Measurements from ENCODE around the gene CFAP73.
A peak's percentile ranks its signal among the peaks of the same experiment; 100 is the strongest.
"Not testable (repeated sequence)": the region's sequence is repeated elsewhere in the genome, so short reads cannot be mapped to it uniquely, and the experiment has no call there.

The CFAP73 gene

GRCh38 chr12:113149361-113150150 is at the start of gene CFAP73:
TSS of gene CFAP73 (plus strand) at chr12:113149724. CDS start at chr12:113149858, 134 bp downstream.
- peak in 51 of 56 donors; percentile 13 to 85 (median 56) for DNase-seq

DNA sequence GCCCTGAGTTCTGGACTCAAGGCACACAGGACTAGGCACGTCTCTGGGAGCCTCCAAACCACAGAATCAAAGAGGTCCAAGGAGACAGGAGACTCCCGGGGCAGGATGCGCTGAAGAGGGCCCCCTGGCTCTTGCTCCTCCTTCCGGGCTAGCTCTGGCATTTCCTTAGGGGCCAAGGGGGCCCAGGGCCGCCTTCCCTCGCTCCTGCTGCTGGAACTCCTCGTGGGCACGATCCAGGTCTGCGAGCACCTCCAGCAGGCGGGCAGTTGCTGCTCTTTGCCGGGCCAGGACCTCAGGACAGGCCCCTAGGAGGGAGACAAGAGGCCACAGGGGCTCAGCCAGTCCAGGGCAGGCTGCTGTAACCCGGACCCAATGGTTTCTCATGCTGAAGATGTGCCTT is 49.8 kb upstream of the CFAP73 start:
- no peak for DNase-seq

GRCh38 chr12:113101751-113102150 is 47.8 kb upstream of the CFAP73 start:
- peak in 2 of 56 donors; percentile 21 to 42 for DNase-seq

GRCh38 chr12:113102811-113103210 is 46.7 kb upstream of the CFAP73 start:
- no peak for DNase-seq

DNA sequence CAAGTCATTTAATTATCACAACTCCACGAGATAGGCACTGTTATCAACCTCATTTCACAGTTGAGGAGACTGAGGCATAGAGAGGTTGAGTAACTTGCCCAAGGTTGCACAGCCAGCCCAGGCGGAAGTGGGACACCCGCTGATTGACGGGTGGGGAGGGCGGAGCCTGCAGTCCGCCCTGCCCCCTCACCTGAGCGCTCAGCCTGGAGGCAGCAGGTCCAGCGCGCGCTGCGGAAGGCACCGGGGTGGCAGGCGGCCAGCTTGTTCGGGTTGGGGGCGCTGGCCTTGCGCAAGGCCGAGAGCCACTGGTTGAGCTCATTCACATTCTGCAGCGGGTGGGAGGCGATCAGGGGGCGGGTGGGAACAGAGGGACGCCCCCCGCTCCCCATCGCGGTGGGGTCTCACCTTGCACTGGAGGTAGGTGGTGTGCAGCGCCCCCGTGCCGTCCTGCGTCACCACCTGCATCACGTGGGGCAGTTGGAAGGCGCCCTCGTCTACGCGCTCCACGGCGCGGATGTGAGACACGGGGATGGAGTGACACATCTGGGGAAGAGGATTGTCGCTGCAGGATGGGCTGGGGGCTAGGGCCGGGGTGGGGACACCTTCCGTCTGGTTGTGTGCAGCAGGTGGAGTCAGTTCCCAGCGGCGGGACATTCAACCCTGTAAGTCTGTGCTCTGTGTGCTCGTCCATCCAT is 45.6 kb upstream of the CFAP73 start:
- DNase-seq = peak in 34 of 56 donors; percentile 7 to 88 (median 50)

DNA sequence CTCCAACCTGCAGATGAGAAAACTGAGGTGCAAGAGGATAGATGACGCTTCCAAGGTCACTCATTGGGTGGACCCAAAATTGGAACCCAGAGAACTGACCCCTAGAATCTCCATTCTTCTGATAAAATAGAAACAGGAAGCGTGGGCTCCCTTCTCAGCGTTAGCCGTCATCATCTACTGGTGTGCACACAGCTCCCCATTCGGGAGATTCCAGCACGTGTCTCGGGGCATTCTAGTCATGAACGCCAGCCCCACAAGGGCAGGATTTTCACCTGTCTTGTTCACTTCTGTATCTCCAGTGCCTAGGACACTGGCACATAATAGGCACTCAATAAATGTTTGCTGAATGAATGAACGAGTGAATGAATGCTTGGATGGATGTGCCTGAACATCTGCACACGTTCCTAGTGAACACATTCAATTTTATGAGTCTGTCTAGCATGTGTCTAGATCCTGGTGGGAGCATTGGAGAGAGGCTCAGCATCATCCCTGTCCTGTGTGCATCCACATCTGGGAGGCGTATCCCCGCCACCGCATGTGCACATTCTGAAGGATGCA is 44.5 kb upstream of the CFAP73 start:
- DNase-seq = no peak

- DNase-seq = no peak
Observed at GRCh38 chr12:113105606-113106271, 43.8 kb upstream of the CFAP73 start.

GRCh38 chr12:113106361-113106760 is 43.2 kb upstream of the CFAP73 start:
- DNase-seq = no peak

DNA sequence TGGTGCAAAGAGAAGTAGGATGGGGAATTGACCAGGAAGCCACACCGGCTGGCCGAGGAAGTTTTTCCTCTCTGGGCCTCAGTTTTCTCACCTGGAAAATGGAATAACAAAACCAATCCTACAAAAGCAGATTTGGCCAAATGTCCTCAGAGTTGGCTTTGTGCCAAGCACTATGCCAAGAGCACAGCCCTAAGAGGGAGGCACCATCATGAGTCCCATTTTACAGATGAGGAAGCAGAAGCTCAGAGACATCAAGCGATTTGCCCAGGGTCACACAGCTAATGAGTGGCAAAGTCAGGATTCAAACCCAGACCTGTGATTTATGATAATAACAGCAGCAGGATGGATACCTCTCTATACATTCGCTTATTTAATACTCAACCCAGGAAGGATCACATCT is 41.2 kb upstream of the CFAP73 start:
- DNase-seq = no peak

DNA sequence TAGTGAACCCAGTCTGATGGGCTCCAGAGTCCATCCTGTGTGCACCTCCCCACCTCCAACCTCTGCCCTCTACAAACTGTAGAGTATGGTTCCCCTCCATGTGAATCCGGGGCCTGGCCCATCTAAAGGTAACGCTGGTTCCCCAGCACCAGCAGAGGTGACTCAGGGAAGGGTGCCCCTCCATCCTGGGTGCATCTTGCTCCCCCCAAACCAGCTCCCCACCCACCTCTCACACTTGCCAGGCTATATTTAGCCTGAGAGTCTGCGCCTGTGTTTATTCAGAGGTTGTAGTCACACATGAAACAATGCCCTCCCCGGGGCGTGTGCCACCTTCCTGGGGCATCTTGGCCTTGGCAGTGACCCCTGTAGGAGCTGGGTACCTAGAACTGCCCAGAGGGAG is 40.2 kb upstream of the CFAP73 start:
- DNase-seq = peak in 1 of 56 donors; percentile 13

DNA sequence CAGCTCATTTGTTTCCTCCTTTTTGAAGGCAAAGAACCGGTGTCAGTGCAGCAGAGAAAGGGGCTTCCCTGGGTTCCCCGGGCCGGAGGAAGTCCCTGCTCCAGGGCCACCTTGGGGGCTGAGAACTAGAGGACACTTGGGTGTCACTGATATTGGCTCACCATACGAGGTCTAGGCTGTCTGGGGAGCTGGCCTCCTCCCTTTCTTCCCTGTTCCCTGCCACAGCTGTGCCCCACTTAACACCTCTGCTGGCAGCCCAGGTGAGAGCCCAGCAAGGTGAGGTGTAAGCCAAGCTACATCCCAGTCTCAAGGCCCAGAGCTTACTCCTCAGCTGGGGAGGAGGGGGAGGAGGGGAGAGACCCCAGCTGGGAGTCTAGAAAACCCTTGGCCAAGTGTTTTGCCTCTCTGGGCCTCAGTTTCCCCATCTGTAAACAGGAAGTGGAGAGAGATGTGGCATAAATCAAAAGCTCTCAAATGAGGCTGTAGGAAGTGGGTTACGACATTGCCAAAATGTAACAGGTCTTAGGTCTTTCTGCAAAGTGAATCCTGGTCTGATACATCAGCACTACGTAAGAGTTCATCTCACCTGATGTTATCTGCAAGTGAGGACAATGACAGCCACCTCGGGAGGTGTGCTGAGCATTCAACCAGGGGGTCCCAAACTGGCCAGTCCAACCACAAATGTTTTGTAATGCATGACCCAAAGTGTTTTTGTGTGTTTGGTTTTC is 39.5 kb upstream of the CFAP73 start:
- no peak for DNase-seq

- DNase-seq = no peak
Observed at GRCh38 chr12:113111247-113111646, 38.3 kb upstream of the CFAP73 start.

- no peak for DNase-seq
Observed at GRCh38 chr12:113112043-113112899, 37.3 kb upstream of the CFAP73 start.

- no peak for DNase-seq
Observed at GRCh38 chr12:113113397-113113796, 36.1 kb upstream of the CFAP73 start.

DNA sequence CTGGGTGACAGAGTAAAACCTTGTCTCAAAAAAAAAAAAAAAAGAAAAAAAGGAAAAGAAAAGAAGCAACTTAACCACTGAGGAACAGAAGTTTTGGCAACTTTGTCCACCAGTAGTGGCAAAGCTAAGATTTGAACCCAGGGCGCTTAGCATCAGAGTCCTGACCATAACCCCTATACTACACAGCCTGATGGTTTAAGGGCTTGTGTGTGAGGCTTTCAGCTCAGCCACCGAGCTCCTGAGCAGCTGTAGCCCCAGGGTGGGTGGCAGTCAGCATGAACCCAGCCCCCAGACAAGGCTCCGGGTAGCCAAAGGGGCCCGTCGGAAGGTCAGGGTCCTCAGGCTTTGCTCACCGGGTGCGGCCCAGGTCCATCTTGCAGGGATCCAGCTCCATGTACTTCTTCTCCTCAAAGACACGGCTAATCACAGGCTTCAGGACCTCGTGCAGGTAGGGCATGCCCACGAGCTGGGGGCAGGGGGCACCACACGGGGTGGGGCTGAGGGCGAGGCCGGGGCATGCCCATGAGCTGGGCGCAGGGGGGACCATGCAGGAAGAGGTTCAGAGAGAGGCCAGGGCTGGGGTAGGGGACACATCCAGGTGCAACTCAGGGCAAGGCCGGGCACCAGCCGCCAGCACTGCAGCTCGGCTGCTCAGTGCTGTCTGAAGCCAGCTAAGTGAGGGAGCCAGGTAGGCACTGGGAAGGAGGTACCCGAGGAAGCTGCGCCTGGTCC is 34.9 kb upstream of the CFAP73 start:
- DNase-seq = no peak

GRCh38 chr12:113115455-113116126 is 33.9 kb upstream of the CFAP73 start:
- no peak for DNase-seq

GRCh38 chr12:113116875-113117274 is 32.6 kb upstream of the CFAP73 start:
- peak in 18 of 56 donors; percentile 6 to 51 (median 26) for DNase-seq

- not testable (repeated sequence) for DNase-seq
Observed at GRCh38 chr12:113117684-113118083, 31.8 kb upstream of the CFAP73 start.

GRCh38 chr12:113118142-113118541 is 31.4 kb upstream of the CFAP73 start:
- no peak for DNase-seq

Data from nucleus accumbens (tissue), 56 donors.